GM21367 (cell line): ENCODE data around the gene MLLT3.

Experiments
- ATAC-seq: cut with Tn5 transposase; IDR thresholded peaks from one replicate; pipeline ENCODE4 v1.9.1; 2021; ENCODE audit not compliant: unreplicated experiment

MLLT3 gene

GRCh38 chr9:20480249-20480648 is 142.1 kb downstream of the MLLT3 start:
- ATAC-seq: no peak

- peak; percentile 70 for ATAC-seq
Observed at GRCh38 chr9:20479419-20480155, 142.7 kb downstream of the MLLT3 start.

- no peak for ATAC-seq
Observed at GRCh38 chr9:20478786-20479185, 143.5 kb downstream of the MLLT3 start.

- no peak for ATAC-seq
Observed at GRCh38 chr9:20477940-20478620, 144.2 kb downstream of the MLLT3 start.

- ATAC-seq: no peak
Observed at GRCh38 chr9:20476912-20477521, 145.3 kb downstream of the MLLT3 start.

GRCh38 chr9:20474496-20474895 is 147.8 kb downstream of the MLLT3 start:
- ATAC-seq: no peak

- no peak for ATAC-seq
Observed at GRCh38 chr9:20473515-20474013, 148.7 kb downstream of the MLLT3 start.

GRCh38 chr9:20472342-20473045 is 149.8 kb downstream of the MLLT3 start:
- no peak for ATAC-seq

- ATAC-seq: no peak
Observed at GRCh38 chr9:20466328-20467008, 155.8 kb downstream of the MLLT3 start.

GRCh38 chr9:20464242-20464641 is 158.1 kb downstream of the MLLT3 start:
- ATAC-seq: no peak

- no peak for ATAC-seq
Observed at GRCh38 chr9:20463823-20464222, 158.5 kb downstream of the MLLT3 start.

GRCh38 chr9:20462410-20462809 is 159.9 kb downstream of the MLLT3 start:
- ATAC-seq: no peak

- no peak for ATAC-seq
Observed at GRCh38 chr9:20447291-20447690, 175.0 kb downstream of the MLLT3 start.

GRCh38 chr9:20446248-20446647 is 176.1 kb downstream of the MLLT3 start:
- no peak for ATAC-seq

- no peak for ATAC-seq
Observed at GRCh38 chr9:20442461-20443319, 179.6 kb downstream of the MLLT3 start.

- no peak for ATAC-seq
Observed at GRCh38 chr9:20441711-20442423, 180.4 kb downstream of the MLLT3 start.

GRCh38 chr9:20441166-20441565 is 181.1 kb downstream of the MLLT3 start:
- ATAC-seq: no peak

- no peak for ATAC-seq
Observed at GRCh38 chr9:20437476-20437875, 184.8 kb downstream of the MLLT3 start.

GRCh38 chr9:20436476-20437195 is 185.7 kb downstream of the MLLT3 start:
- ATAC-seq: no peak
